ENCODE measurements around the gene MIGA2.
"Not testable (repeated sequence)": the region's sequence is repeated elsewhere in the genome, so short reads cannot be mapped to it uniquely, and the experiment has no call there.

- not testable (repeated sequence) for TF ChIP-seq POLR2A (IDR thresholded peaks at IDR 0.05; ENCODE audit: low read length); CTCF (IDR thresholded peaks at IDR 0.05); EP300 (IDR thresholded peaks at IDR 0.05); MAX (IDR thresholded peaks at IDR 0.05); GATA3 (IDR thresholded peaks at IDR 0.05; ENCODE audit: borderline replicate concordance); CEBPB (IDR thresholded peaks at IDR 0.05); SMC3 (IDR thresholded peaks at IDR 0.05); JUN (IDR thresholded peaks at IDR 0.05); RFX5 (IDR thresholded peaks at IDR 0.05)
Measured at GRCh38 chr9:129035838-129036237, 588 bp upstream of the MIGA2 start.

All from A549 (cell line).